Endothelial cell of umbilical vein (primary cell): ENCODE measurements around the gene TDP1. TPM values are rescaled to one million over a fixed set of nuclear protein-coding genes. Genes with fewer than 3 reads are reported as not detected.

Experiments
- BruUV-seq: library from RNA; stranded (reverse); fragments of 400-500 nt; replicated peaks from 2 replicates; lab custom pipeline; 2021; lab: Mats Ljungman, UMichigan
- CTCF ChIA-PET: fragments of 300-600, 350-600 bp; sonication (Branson Sonifier 250); formaldehyde crosslinking; loops from one replicate; lab custom pipeline; 2021; ENCODE audit warnings: antibody characterized with exemption, inconsistent platforms; lab: Charles Lee
- POLR2A ChIA-PET: fragments of 300-600, 350-600 bp; sonication (Branson Sonifier 250); formaldehyde crosslinking; loops from one replicate; lab custom pipeline; 2021; ENCODE audit warnings: antibody characterized with exemption, inconsistent platforms; lab: Charles Lee
- DNase-seq: peaks from one replicate; pipeline ENCODE4 v3.0.0-alpha.2; 2011; ENCODE audit warnings: low read depth, low spot score
- FAIRE-seq: peaks from 2 replicates; lab custom pipeline; 2011; peaks lifted over from hg19 to GRCh38; lab: Jason Lieb, UNC
- H2AFZ ChIP-seq: 2 replicates; pipeline ENCODE4 v1.6.0; 2012; ENCODE audit warnings: low read depth, low read length, control low read depth, inconsistent platforms
- H3K27ac ChIP-seq: 2 replicates; pipeline ENCODE4 v1.5.1; 2011; ENCODE audit warnings: low read depth, mild to moderate bottlenecking, control low read depth, low read length, moderate library complexity; ENCODE audit not compliant: insufficient read depth
- H3K27me3 ChIP-seq, 2 experiments: 2 replicates each; pipeline versions ENCODE4 v1.6.0 to v1.6.1; 2011; ENCODE audit warnings: low read length in 2 of 2, mixed read lengths in 1 of 2; ENCODE audit not compliant: control insufficient read depth in 2 of 2, insufficient read depth in 2 of 2
- H3K36me3 ChIP-seq, 2 experiments: 2 replicates in 1 of 2; 3 replicates in 1 of 2; pipeline ENCODE4 v1.5.1; 2011; ENCODE audit warnings: low read length in 2 of 2, mild to moderate bottlenecking in 1 of 2, moderate library complexity in 1 of 2; ENCODE audit not compliant: control insufficient read depth in 2 of 2, insufficient read depth in 2 of 2; ENCODE audit errors: extremely low read depth in 1 of 2
- H3K4me1 ChIP-seq: 3 replicates; pipeline ENCODE4 v1.5.1; 2011; ENCODE audit warnings: mild to moderate bottlenecking, low read length; ENCODE audit not compliant: control insufficient read depth, insufficient read depth; ENCODE audit errors: extremely low read depth
- H3K4me2 ChIP-seq: 2 replicates; pipeline ENCODE4 v1.6.1; 2011; ENCODE audit warnings: low read length, control low read depth, mixed read lengths; ENCODE audit not compliant: insufficient read depth
- H3K4me3 ChIP-seq, 3 experiments: fragments of 200-600 bp in 1 of 3; sonication (generic), shearing (Covaris generic) in 1 of 3; replicated peaks in 1 of 3; 2 replicates each; pipeline ENCODE4 v1.5.1; 2011 to 2016; ENCODE audit warnings: control low read depth in 3 of 3, low read length in 3 of 3, mild to moderate bottlenecking in 2 of 3, inconsistent platforms in 1 of 3, low read depth in 1 of 3, moderate library complexity in 1 of 3; ENCODE audit not compliant: insufficient read depth in 1 of 3
- H3K79me2 ChIP-seq: 2 replicates; pipeline ENCODE4 v1.6.0; 2012; ENCODE audit warnings: low read length, inconsistent platforms; ENCODE audit not compliant: control insufficient read depth, insufficient read depth
- H3K9ac ChIP-seq: replicated peaks from 2 replicates; pipeline ENCODE3; 2011; ENCODE audit warnings: low read length, control low read depth; ENCODE audit not compliant: insufficient read depth; ENCODE audit errors: extremely low read depth
- H3K9me1 ChIP-seq: replicated peaks from 3 replicates; pipeline ENCODE4 v1.6.0; 2011; ENCODE audit warnings: mild to moderate bottlenecking, low read length; ENCODE audit not compliant: control insufficient read depth, insufficient read depth; ENCODE audit errors: extremely low read depth
- H3K9me3 ChIP-seq: replicated peaks from 2 replicates; pipeline ENCODE4 v1.5.1; 2012; ENCODE audit warnings: low read length, inconsistent platforms; ENCODE audit not compliant: control insufficient read depth, insufficient read depth
- H4K20me1 ChIP-seq: replicated peaks from 2 replicates; pipeline ENCODE3; 2011; ENCODE audit warnings: mild to moderate bottlenecking, low read length; ENCODE audit not compliant: control insufficient read depth, insufficient read depth; ENCODE audit errors: extremely low read depth
- CTCF ChIP-seq, 2 donors: IDR thresholded peaks; 1 replicate in 1 of 2; 2 replicates in 1 of 2; pipeline ENCODE4 v1.5.1; 2011; ENCODE audit warnings: low read length in 2 of 2, mild to moderate bottlenecking in 2 of 2, moderate library complexity in 2 of 2, control low read depth in 1 of 2, inconsistent platforms in 1 of 2, low read depth in 1 of 2; ENCODE audit not compliant: insufficient read depth in 1 of 2; ENCODE audit errors: extremely low read depth in 1 of 2
- FOS ChIP-seq: IDR thresholded peaks from 2 replicates; pipeline ENCODE4 v1.6.1; 2011; ENCODE audit warnings: mild to moderate bottlenecking, low read length, moderate library complexity, borderline replicate concordance; ENCODE audit not compliant: insufficient read depth
- GATA2 ChIP-seq: IDR thresholded peaks from 2 replicates; pipeline ENCODE4 v1.7.0; 2011; ENCODE audit warnings: low read depth, mild to moderate bottlenecking, moderate library complexity, mixed read lengths, low read length; ENCODE audit not compliant: insufficient read length, insufficient read depth
- JUN ChIP-seq: IDR thresholded peaks from 2 replicates; pipeline ENCODE4 v1.6.1; 2011; ENCODE audit warnings: borderline replicate concordance, low read depth; ENCODE audit not compliant: insufficient read length, insufficient read depth
- POLR2A ChIP-seq: IDR thresholded peaks from 2 replicates; pipeline ENCODE4 v1.6.1; 2012; ENCODE audit warnings: low read depth, mild to moderate bottlenecking, control low read depth, low read length
- POLR2AphosphoS5 ChIP-seq: IDR thresholded peaks from 2 replicates; pipeline ENCODE4 v1.6.1; 2012; ENCODE audit warnings: low read depth, mild to moderate bottlenecking, control low read depth, low read length, moderate library complexity; ENCODE audit not compliant: insufficient read depth
- dilution Hi-C: fragments of 300-500 bp; cut with MboI; formaldehyde crosslinking; loops from one replicate; pipeline ENCODE4 v1.15.0; 2019; ENCODE audit warnings: low sequenced_read_pairs; ENCODE audit not compliant: extremely low pct_ligation_motif_present
- intact Hi-C: fragments of 100-400 bp; cut with micrococcal nuclease; formaldehyde crosslinking; loops from one replicate; pipeline ENCODE4 v1.10.0; 2022
- polyA plus RNA-seq, 4 experiments: library from polyadenylated mRNA; depleted of rRNA in 3 of 4; stranded (reverse) in 3 of 4; unstranded in 1 of 4; fragments of >200 nt; gene quantifications; 2 replicates each; pipeline versions ENCODE4 v1.2.1 to v1.2.3, GENCODE V29; 2011 to 2012; ENCODE audit warnings: missing spikeins in 1 of 4
- total RNA-seq: library from RNA; stranded (reverse); gene quantifications from 2 replicates; pipeline ENCODE4 v1.2.3, GENCODE V29; 2021

TDP1 gene
- total and polyA plus RNA-seq, 2 donors (not counting 3 experiments of a cell fraction or from before 2014, with no cell fraction given) = 14.1 to 30.5 TPM

- Histone ChIP-seq H3K9me3 (no peaks in the 10 kb centered on the region), H2AFZ (no peak overlapping the region), H3K4me3 (no peak overlapping the region), H3K9ac (no peak overlapping the region), H3K27me3 (no peaks in the 10 kb centered on the region), H3K4me1 (no peaks in the 10 kb centered on the region), H3K4me2 (no peak overlapping the region), H3K36me3 (peaks cover 4 to 25% of the 10 kb centered on the region in 2 experiments), H4K20me1 (no peaks in the 10 kb centered on the region), H3K27ac (no peak overlapping the region), H3K9me1 (no peaks in the 10 kb centered on the region), H3K79me2 (no peaks in the 10 kb centered on the region)
- dilution Hi-C loops (no loop called here), intact Hi-C loops (no loop called here)
- TF ChIP-seq JUN (no peak), GATA2 (no peak), FOS (no peak), POLR2A (no peak), POLR2AphosphoS5 (no peak), CTCF (IDR thresholded peaks at IDR 0.05; ENCODE audit: extremely low read depth in 1 of 2, insufficient read depth in 1 of 2, low read depth in 1 of 2, low read length in 2 of 2) (no peak)
- no TSS peak for BruUV-seq
- no peak for FAIRE-seq
- CTCF ChIA-PET = interaction anchor here (1.7 to 3.5 kb wide), 2 partner anchors 11 to 252 kb away, joined by 7 to 37 read pairs; no protein-coding TSS in a partner anchor
- POLR2A ChIA-PET = no interaction called here
- no peak for DNase-seq
These were observed 27.6 kb downstream of the TDP1 start for GRCh38 chr14:89983375-89983774.
